HEK293 (cell line): ENCODE measurements around the gene EXOSC2.

Experiments
- ELK4 ChIP-seq: IDR thresholded peaks from 2 replicates; pipeline ENCODE4 v1.6.1; 2011; ENCODE audit warnings: mild to moderate bottlenecking, low read depth, low read length, borderline replicate concordance
- FEZF1 ChIP-seq: fragments of 450-650 bp; formaldehyde crosslinking; IDR thresholded peaks from 2 replicates; pipeline ENCODE4 v1.5.1; 2016; ENCODE audit warnings: missing biosample characterization, missing genetic modification characterization
- KLF1 ChIP-seq: fragments of 450-650 bp; formaldehyde crosslinking; IDR thresholded peaks from 2 replicates; pipeline ENCODE4 v1.5.1; 2016; ENCODE audit warnings: missing biosample characterization, missing genetic modification characterization
- KLF9 ChIP-seq: fragments of 450-650 bp; formaldehyde crosslinking; IDR thresholded peaks from 2 replicates; pipeline ENCODE4 v1.5.1; 2016; ENCODE audit warnings: missing biosample characterization, missing genetic modification characterization, low read depth
- PRDM10 ChIP-seq: fragments of 450-650 bp; formaldehyde crosslinking; IDR thresholded peaks from 2 replicates; pipeline ENCODE4 v1.5.1; 2016; ENCODE audit warnings: missing biosample characterization, missing genetic modification characterization
- SP3 ChIP-seq: fragments of 450-650 bp; formaldehyde crosslinking; IDR thresholded peaks from 2 replicates; pipeline ENCODE4 v1.5.1; 2016; ENCODE audit warnings: missing biosample characterization, missing genetic modification characterization
- ZBTB1 ChIP-seq: fragments of 450-650 bp; formaldehyde crosslinking; IDR thresholded peaks from 2 replicates; pipeline ENCODE4 v1.5.1; 2016; ENCODE audit warnings: missing biosample characterization, missing genetic modification characterization
- ZBTB17 ChIP-seq: fragments of 450-650 bp; formaldehyde crosslinking; IDR thresholded peaks from 2 replicates; pipeline ENCODE4 v1.5.1; 2016; ENCODE audit warnings: missing biosample characterization, missing genetic modification characterization
- ZBTB20 ChIP-seq: fragments of 450-650 bp; formaldehyde crosslinking; IDR thresholded peaks from 2 replicates; pipeline ENCODE4 v1.5.1; 2016; ENCODE audit warnings: missing biosample characterization, missing genetic modification characterization
- ZBTB26 ChIP-seq: fragments of 450-650 bp; formaldehyde crosslinking; optimal IDR thresholded peaks from 2 replicates; pipeline ENCODE3; 2016; ENCODE audit warnings: missing biosample characterization, mild to moderate bottlenecking, missing genetic modification characterization
- ZBTB44 ChIP-seq: fragments of 450-650 bp; IDR thresholded peaks from 2 replicates; pipeline ENCODE4 v1.5.1; 2018; ENCODE audit warnings: missing biosample characterization, mild to moderate bottlenecking, missing genetic modification characterization
- ZBTB48 ChIP-seq: fragments of 450-650 bp; formaldehyde crosslinking; IDR thresholded peaks from 2 replicates; pipeline ENCODE4 v1.5.1; 2016; ENCODE audit warnings: missing biosample characterization, missing genetic modification characterization
- ZBTB8A ChIP-seq: fragments of 450-650 bp; formaldehyde crosslinking; IDR thresholded peaks from 2 replicates; pipeline ENCODE4 v1.5.1; 2016; ENCODE audit warnings: missing biosample characterization, missing genetic modification characterization
- ZNF140 ChIP-seq: fragments of 450-650 bp; formaldehyde crosslinking; IDR thresholded peaks from 2 replicates; pipeline ENCODE4 v1.5.1; 2016; ENCODE audit warnings: missing biosample characterization, missing genetic modification characterization
- ZNF19 ChIP-seq: fragments of 450-650 bp; formaldehyde crosslinking; IDR thresholded peaks from 2 replicates; pipeline ENCODE4; 2016; ENCODE audit warnings: missing biosample characterization, missing genetic modification characterization, low read depth
- ZNF513 ChIP-seq: fragments of 450-650 bp; IDR thresholded peaks from 2 replicates; pipeline ENCODE4 v1.5.1; 2018; ENCODE audit warnings: missing biosample characterization, missing genetic modification characterization
- ZNF530 ChIP-seq: fragments of 450-650 bp; formaldehyde crosslinking; IDR thresholded peaks from 2 replicates; pipeline ENCODE4 v1.5.1; 2016; ENCODE audit warnings: low read depth, missing biosample characterization, missing genetic modification characterization
- ZNF544 ChIP-seq: fragments of 450-650 bp; formaldehyde crosslinking; IDR thresholded peaks from 2 replicates; pipeline ENCODE4 v1.5.0; 2017; ENCODE audit warnings: missing biosample characterization, missing genetic modification characterization
- ZNF558 ChIP-seq: fragments of 450-650 bp; formaldehyde crosslinking; IDR thresholded peaks from 2 replicates; pipeline ENCODE4 v1.5.1; 2016; ENCODE audit warnings: missing biosample characterization, missing genetic modification characterization
- ZNF580 ChIP-seq: fragments of 450-650 bp; formaldehyde crosslinking; IDR thresholded peaks from 2 replicates; pipeline ENCODE4 v1.5.1; 2016; ENCODE audit warnings: missing biosample characterization, missing genetic modification characterization
- ZNF621 ChIP-seq: fragments of 450-650 bp; formaldehyde crosslinking; IDR thresholded peaks from 2 replicates; pipeline ENCODE4 v1.5.1; 2017; ENCODE audit warnings: missing biosample characterization, missing genetic modification characterization
- ZNF624 ChIP-seq: fragments of 450-650 bp; formaldehyde crosslinking; IDR thresholded peaks from 2 replicates; pipeline ENCODE4 v1.5.1; 2017; ENCODE audit warnings: missing biosample characterization, missing genetic modification characterization
- ZNF677 ChIP-seq: fragments of 450-650 bp; IDR thresholded peaks from 2 replicates; pipeline ENCODE4 v1.5.0; 2018; ENCODE audit warnings: missing biosample characterization, mild to moderate bottlenecking, missing genetic modification characterization, moderate library complexity
- ZNF692 ChIP-seq: fragments of 450-650 bp; formaldehyde crosslinking; IDR thresholded peaks from 2 replicates; pipeline ENCODE4 v1.5.1; 2016; ENCODE audit warnings: missing biosample characterization, missing genetic modification characterization
- ZNF704 ChIP-seq: fragments of 450-650 bp; formaldehyde crosslinking; IDR thresholded peaks from 2 replicates; pipeline ENCODE4 v1.5.1; 2016; ENCODE audit warnings: missing biosample characterization, missing genetic modification characterization
- ZSCAN5A ChIP-seq: fragments of 450-650 bp; formaldehyde crosslinking; IDR thresholded peaks from 2 replicates; pipeline ENCODE4 v1.5.1; 2016; ENCODE audit warnings: missing biosample characterization, missing genetic modification characterization
- ZXDB ChIP-seq: fragments of 450-650 bp; formaldehyde crosslinking; IDR thresholded peaks from 2 replicates; pipeline ENCODE4 v1.5.1; 2016; ENCODE audit warnings: missing biosample characterization, missing genetic modification characterization

The EXOSC2 gene

GRCh38 chr9:130659699-130660248 is 33.8 kb upstream of the EXOSC2 start (continued):
- no peak for TF ChIP-seq ZNF140 (tag by site-specific recombination)
- no peak for TF ChIP-seq ZSCAN5A (tag by site-specific recombination)
- TF ChIP-seq FEZF1 (tag by site-specific recombination), result no peak
- TF ChIP-seq ZNF530 (tag by site-specific recombination), result no peak
- no peak for TF ChIP-seq ZNF558
- peak; percentile 70 for TF ChIP-seq ZBTB26
- no peak for TF ChIP-seq ZNF624
- TF ChIP-seq ZBTB44, result no peak
- TF ChIP-seq ZBTB8A (tag by site-specific recombination), result peak; percentile 56
- no peak for TF ChIP-seq ZNF580
- TF ChIP-seq ZNF677 (tag by site-specific recombination), result no peak
- no peak for TF ChIP-seq ZNF704
- TF ChIP-seq SP3 (tag by site-specific recombination), result no peak
- peak; percentile 81 for TF ChIP-seq ZBTB20 (tag by site-specific recombination)
- peak; percentile 49; the same call in 1 of the 2 replicates for TF ChIP-seq ZBTB17 (tag by site-specific recombination)
- TF ChIP-seq PRDM10 (tag by site-specific recombination), result no peak
- TF ChIP-seq ZXDB, result no peak
- no peak for TF ChIP-seq ZNF544 (tag by site-specific recombination)
- no peak for TF ChIP-seq ELK4
- TF ChIP-seq ZNF19 (tag by site-specific recombination), result no peak
- TF ChIP-seq KLF9 (tag by site-specific recombination), result no peak
- TF ChIP-seq ZBTB48 (tag by site-specific recombination), result no peak
- peak; percentile 13; the same call in 1 of the 2 replicates for TF ChIP-seq KLF1
- TF ChIP-seq ZNF513 (tag by site-specific recombination), result no peak
- no peak for TF ChIP-seq ZBTB1 (tag by site-specific recombination)
- TF ChIP-seq ZNF692, result 0 out of 2 replicates have a peak, but pooled peaks have one; percentile 39
- TF ChIP-seq ZNF621, result no peak
